Right lobe of liver (tissue), 6 donors: ENCODE results near the gene P4HTM. TPM values are rescaled to one million over a fixed set of nuclear protein-coding genes. Genes with fewer than 3 reads are reported as not detected.

ENCODE experiments used
- ATAC-seq, 4 donors: fragments of 200-7000 bp; cut with Tn5 transposase; one replicate each; pipeline ENCODE4 v1.9.1; 2020; ENCODE audit warnings: mild to moderate bottlenecking in 4 of 4, moderate library complexity in 4 of 4
- DNase-seq, 3 donors: peaks; one replicate each; pipeline ENCODE4 v3.0.0-alpha.2; 2020
- H3K27ac ChIP-seq, 3 donors: fragments of 200-600 bp; one replicate each; pipeline ENCODE4 v1.8.0; 2022
- H3K27me3 ChIP-seq, 2 donors: fragments of 200-600 bp; one replicate each; pipeline ENCODE4 v1.8.0; 2022
- H3K36me3 ChIP-seq, 4 donors: fragments of 200-600 bp; sonication (generic) in 1 of 4; one replicate each; pipeline versions ENCODE4 v1.5.1 to v1.8.0; 2017 to 2022; ENCODE audit warnings: control low read depth in 1 of 4
- H3K4me1 ChIP-seq, 4 donors: fragments of 200-600 bp; sonication (generic) in 1 of 4; one replicate each; pipeline versions ENCODE4 v1.5.1 to v1.8.0; 2017 to 2022; ENCODE audit warnings: control low read depth in 1 of 4
- H3K4me3 ChIP-seq, 3 donors: fragments of 200-600 bp; one replicate each; pipeline ENCODE4 v1.8.0; 2022
- H3K9me3 ChIP-seq, 4 donors: fragments of 200-600 bp; sonication (generic) in 1 of 4; one replicate each; pipeline versions ENCODE4 v1.5.1 to v1.8.0; 2017 to 2022; ENCODE audit warnings: control low read depth in 1 of 4
- CTCF ChIP-seq, 4 donors: fragments of 200-600 bp in 3 of 4; fragments of 450-650 bp in 1 of 4; IDR thresholded peaks; one replicate each; pipeline versions ENCODE4 v1.5.1 to v1.8.0; 2016 to 2022; ENCODE audit warnings: antibody characterized with exemption in 4 of 4, mild to moderate bottlenecking in 2 of 4
- POLR2A ChIP-seq: fragments of 450-650 bp; IDR thresholded peaks from one replicate; pipeline ENCODE4 v1.6.1; 2017; ENCODE audit warnings: antibody characterized with exemption, mild to moderate bottlenecking
- WGBS: methylation state at CpG from one replicate; pipeline ENCODE4 v1.1.6; 2018; ENCODE audit warnings: low coverage, low lambda C conversion rate; ENCODE audit not compliant: insufficient coverage; ENCODE audit errors: missing lambda C conversion rate; 5-methylcytosine and 5-hydroxymethylcytosine counted together
- intact Hi-C, 2 donors: fragments of 100-400 bp; cut with DNase I; formaldehyde crosslinking; loops; one replicate each; pipeline versions ENCODE4 v1.11.2 to v1.14.1; 2022
- microRNA counts: library from miRNA; unstranded; fragments of <30 nt; microRNA quantifications from one replicate; lab custom pipeline; 2016
- microRNA-seq, 2 donors: library from miRNA; unstranded; fragments of <30 nt; microRNA quantifications; one replicate each; pipeline ENCODE4, GENCODE V29; 2019 to 2020
- small RNA-seq, 2 experiments: library from RNA; depleted of rRNA; stranded (forward); fragments of <200 nt; gene quantifications; one replicate each; pipeline ENCODE3, GENCODE V24; 2016
- total RNA-seq, 6 experiments: library from RNA; depleted of rRNA in 2 of 6; stranded (reverse); fragments of >200 nt in 2 of 6; fragmentation: NEBNext Ultra II Directional in 3 of 6; extraction: Animal tissue kit (Norgen Biotek cat#: 25700) in 3 of 6; gene quantifications; one replicate each; pipeline versions ENCODE4 v1.1.0 to v1.2.4, GENCODE V29; 2016 to 2023
- donor health status: DM: no; HTN: yes; CAD: no.
- donor health status: DM: no; HTN: no; CAD: no.
- donor health status: DM: no; HTN: no; CAD: no.
- donor health status: DM: no; HTN: yes; CAD: no.
- donor health status: DM: no; HTN: yes; CAD: no.

P4HTM gene
- total RNA-seq, 6 experiments from 2014 or later, result 7.7 to 19.2 (median 11.1) TPM

GRCh38 chr3:49035281-49035680 is 45.2 kb downstream of the P4HTM start:
- H3K9me3 ChIP-seq, result no peaks in the 10 kb centered on the region
- H3K27ac ChIP-seq, result no peak overlapping the region
- H3K4me1 ChIP-seq, result no peaks in the 10 kb centered on the region
- DNase-seq (no peak), ATAC-seq (no peak)
- WGBS, result 92% methylated on average over 3 of the region's 3 CpGs
- H3K27me3 ChIP-seq, result no peaks in the 10 kb centered on the region
- intact Hi-C loops, result no loop called here
- H3K36me3 ChIP-seq, result peaks cover 0 to 60% (median 9%) of the 10 kb centered on the region in 4 donors
- H3K4me3 ChIP-seq, result no peak overlapping the region
- TF ChIP-seq CTCF (IDR thresholded peaks at IDR 0.05) (no peak), POLR2A (no peak)

- Histone ChIP-seq H3K4me1 (no peaks in the 10 kb centered on the region), H3K27me3 (no peaks in the 10 kb centered on the region), H3K36me3 (peaks cover 9 to 41% (median 15%) of the 10 kb centered on the region in 4 donors), H3K9me3 (no peaks in the 10 kb centered on the region), H3K27ac (no peak overlapping the region), H3K4me3 (no peak overlapping the region)
- no peak for DNase-seq
- 67% methylated on average over 1 of the region's 1 CpG for WGBS
- no peak for ATAC-seq
- intact Hi-C loops, result no loop called here
- TF ChIP-seq CTCF (IDR thresholded peaks at IDR 0.05) (no peak), POLR2A (no peak)
Measured at GRCh38 chr3:49053543-49053942, 63.5 kb downstream of the P4HTM start.

- H3K4me3 ChIP-seq, result no peak overlapping the region
- no peaks in the 10 kb centered on the region for H3K9me3 ChIP-seq
- H3K4me1 ChIP-seq, result no peaks in the 10 kb centered on the region
- H3K27ac ChIP-seq, result no peak overlapping the region
- no peak for DNase-seq
- no peak for TF ChIP-seq POLR2A
- H3K27me3 ChIP-seq, result no peaks in the 10 kb centered on the region
- peaks cover 9 to 41% (median 15%) of the 10 kb centered on the region in 4 donors for H3K36me3 ChIP-seq
- 83% methylated on average over 2 of the region's 2 CpGs for WGBS
- intact Hi-C loops, result no loop called here
- ATAC-seq, result no peak
Measured at GRCh38 chr3:49054344-49054862, 64.4 kb downstream of the P4HTM start.

MicroRNAs encoded within 50 kb of the gene (microRNA counts, 767-probe panel; counts per million panel counts)
- microRNA hsa-miR-191-5p (lab: Ali Mortazavi, UCI), result 13,989 counts per million, percentile 89 among the panel's probes with 10 or more counts
- microRNA hsa-miR-425-5p (lab: Ali Mortazavi, UCI), result 237 counts per million

Small RNA genes lying within 50 kb of the gene (microRNA-seq; reads per million reads assigned to microRNA genes)
- gene MIR191 (9,647 to 10,956 reads per million in 2 donors), gene MIR425 (2,044 to 3,133 reads per million in 2 donors)

Small RNA genes lying within 50 kb of the gene (small RNA-seq; reads per million reads assigned to genes)
- gene MIR191 (3,370 to 4,925 reads per million in 2 experiments), gene MIR425 (17.4 to 27.2 reads per million in 2 experiments)

Other genes starting within 250 kb of the P4HTM start
- gene PRKAR2A, start 142.4 kb upstream of the P4HTM start, total RNA-seq, result 10 to 100 TPM; 21.9 to 31.1 (median 27.2) TPM
- gene SLC25A20, start 91.4 kb upstream of the P4HTM start, total RNA-seq, result 100 to 1,000 TPM in 2 of 6 experiments, 10 to 100 TPM in 4; 54.4 to 114 (median 82.3) TPM
- gene ARIH2, start 71.4 kb upstream of the P4HTM start, total RNA-seq, result 10 to 100 TPM; 34.4 to 44.9 (median 38.2) TPM
- 10 to 100 TPM; 35.7 to 72.9 (median 65.4) TPM for gene WDR6, start 17.1 kb downstream of the P4HTM start, total RNA-seq
- 10 to 100 TPM in 2 of 6 experiments, 1 to 10 TPM in 4; 7.5 to 17.0 (median 8.1) TPM for gene DALRD3, start 28.3 kb downstream of the P4HTM start, total RNA-seq
- 100 to 1,000 TPM in 1 of 6 experiments, 10 to 100 TPM in 5; 39.2 to 100 (median 44.8) TPM for gene NDUFAF3, start 31.9 kb downstream of the P4HTM start, total RNA-seq
- 10 to 100 TPM; 32.0 to 57.3 (median 39.0) TPM for gene IMPDH2, start 39.2 kb downstream of the P4HTM start, total RNA-seq
- gene QRICH1, start 103.8 kb downstream of the P4HTM start, total RNA-seq, result 10 to 100 TPM; 21.9 to 35.7 (median 31.7) TPM
- gene QARS1, start 114.5 kb downstream of the P4HTM start, total RNA-seq, result 100 to 1,000 TPM in 2 of 6 experiments, 10 to 100 TPM in 4; 81.5 to 148 (median 93.5) TPM
- 10 to 100 TPM; 28.0 to 39.0 (median 34.1) TPM for gene USP19, start 130.6 kb downstream of the P4HTM start, total RNA-seq
- 100 to 1,000 TPM; 129 to 192 (median 163) TPM for gene LAMB2, start 142.8 kb downstream of the P4HTM start, total RNA-seq
- 10 to 100 TPM in 2 of 6 experiments, 1 to 10 TPM in 4; 8.0 to 18.9 (median 8.6) TPM for gene CCDC71, start 176.1 kb downstream of the P4HTM start, total RNA-seq
- gene KLHDC8B, start 181.4 kb downstream of the P4HTM start, total RNA-seq, result 10 to 100 TPM; 10.4 to 15.2 (median 11.5) TPM